ENCODE measurements around the gene CCDC92B.
"Not testable (repeated sequence)": the region's sequence is repeated elsewhere in the genome, so short reads cannot be mapped to it uniquely, and the experiment has no call there.

Gene CCDC92B

DNA sequence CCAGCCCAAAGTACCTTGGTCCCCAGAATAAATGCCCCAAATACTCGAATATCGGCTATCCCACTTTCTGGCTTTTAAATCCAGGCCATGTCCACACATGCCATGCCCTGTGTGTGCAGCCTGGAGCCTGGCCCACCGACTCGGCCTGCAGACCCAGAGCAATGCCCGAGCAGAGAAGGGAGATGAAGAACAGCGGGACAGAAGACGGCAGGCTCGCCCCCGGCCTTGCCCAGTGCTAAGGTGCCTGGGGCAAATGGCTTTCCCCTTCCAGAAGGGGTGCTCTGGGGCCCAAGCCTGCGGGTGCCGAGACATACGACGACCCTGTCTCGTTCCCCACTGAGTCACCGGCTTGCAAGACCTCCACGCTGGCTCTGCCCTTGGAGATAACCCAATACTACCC is 45.8 kb downstream of the CCDC92B start:
- DNase-seq (ENCODE audit: low read depth in 3 of 3): no peak

DNA sequence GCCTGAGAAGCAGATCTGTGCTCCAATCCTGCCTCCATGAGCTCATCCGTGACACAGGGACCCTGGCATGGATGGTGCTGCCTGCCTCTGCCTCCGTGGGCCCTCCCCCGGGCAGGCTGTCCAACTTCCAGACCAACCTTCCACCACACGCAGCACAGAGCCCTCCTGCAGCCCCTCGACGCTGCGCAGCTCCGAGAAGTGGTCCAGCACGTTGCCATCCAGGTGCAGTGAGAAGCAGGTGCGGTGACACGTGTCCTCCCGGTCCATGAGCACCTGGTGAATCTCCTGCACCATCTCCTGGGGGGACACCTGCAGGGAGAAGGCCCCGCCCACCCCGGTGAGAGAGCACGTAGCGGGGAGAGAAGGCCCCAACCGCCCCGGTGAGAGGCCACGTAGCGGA is 46.3 kb downstream of the CCDC92B start:
- DNase-seq (ENCODE audit: low read depth in 3 of 3): no peak

DNA sequence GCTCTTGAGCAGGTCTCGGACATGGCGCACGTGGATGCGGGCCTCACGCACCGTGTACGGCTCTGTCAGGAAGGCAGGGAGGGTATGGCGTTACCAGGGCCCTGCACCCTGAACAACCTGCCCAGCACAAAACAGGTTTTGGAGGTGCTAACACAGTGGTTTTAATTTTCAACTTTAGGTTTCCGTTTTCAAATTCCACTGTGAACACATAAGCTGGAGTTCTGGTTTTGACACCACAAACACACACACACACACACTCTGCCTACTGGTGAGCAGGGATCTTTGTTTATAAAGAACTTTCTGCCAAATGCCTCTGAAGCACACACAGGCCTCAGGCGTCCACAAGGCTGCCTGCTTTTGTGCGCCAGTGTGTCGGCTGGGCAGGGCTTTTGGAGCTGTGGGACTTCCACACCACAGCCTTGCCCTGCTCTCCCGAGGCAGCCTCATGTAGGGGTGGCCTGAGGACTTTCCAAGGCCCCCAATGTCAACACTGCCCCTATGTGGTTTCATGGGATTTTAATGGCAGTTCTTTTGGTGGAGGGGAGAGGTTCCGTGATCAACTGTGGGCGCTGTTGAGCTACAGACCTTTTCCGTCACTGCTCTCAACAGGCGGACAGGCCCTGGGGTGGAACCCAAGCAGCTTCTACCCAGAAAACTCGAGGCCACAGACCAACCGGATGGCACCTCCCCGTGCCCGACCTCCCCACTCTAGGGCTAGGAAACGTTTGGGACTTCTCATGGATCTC is 47.3 kb downstream of the CCDC92B start:
- no peak for DNase-seq (ENCODE audit: low read depth in 3 of 3)

DNA sequence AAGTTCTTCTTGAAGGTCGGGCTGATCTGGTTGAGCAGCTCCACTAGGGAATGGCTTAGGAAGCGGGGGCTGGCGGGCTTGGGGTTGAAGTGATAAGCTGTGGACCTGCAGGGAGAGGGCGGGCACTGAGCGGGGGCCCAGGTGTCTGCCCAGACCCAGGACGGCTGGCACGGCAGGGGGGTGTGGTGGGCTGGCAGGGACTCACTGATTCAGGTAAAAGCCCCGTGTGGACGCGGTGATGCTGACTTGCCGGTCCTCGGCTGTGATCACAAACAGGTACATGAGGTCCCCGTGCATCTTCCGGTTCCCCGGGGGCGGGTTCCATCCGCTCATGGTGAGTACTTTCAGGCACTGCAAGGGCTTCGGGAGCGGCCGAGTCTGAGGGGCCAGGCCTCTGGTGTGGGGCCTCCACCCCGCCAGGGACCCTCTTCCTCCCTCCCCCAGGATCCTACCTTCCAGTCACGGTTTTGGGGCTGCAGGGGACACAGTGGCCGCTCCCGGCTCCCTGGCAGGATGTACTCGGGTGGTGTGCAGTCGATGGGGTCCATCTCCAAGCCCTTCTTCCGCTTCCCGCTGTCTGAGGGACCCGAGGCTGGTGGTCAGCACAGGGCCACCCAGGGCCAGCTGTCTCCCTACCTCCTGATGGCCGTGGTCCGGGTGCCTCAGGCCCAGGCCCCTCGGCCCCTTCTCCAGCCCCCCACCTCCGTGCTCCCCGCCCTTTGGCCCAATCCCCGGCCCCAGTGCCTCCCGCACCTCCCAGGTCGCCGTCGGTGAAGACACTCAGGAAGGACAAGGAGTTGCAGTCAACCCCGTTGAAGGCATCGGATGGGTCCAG is 48.1 kb downstream of the CCDC92B start:
- DNase-seq (ENCODE audit: low read depth in 3 of 3): no peak

DNA sequence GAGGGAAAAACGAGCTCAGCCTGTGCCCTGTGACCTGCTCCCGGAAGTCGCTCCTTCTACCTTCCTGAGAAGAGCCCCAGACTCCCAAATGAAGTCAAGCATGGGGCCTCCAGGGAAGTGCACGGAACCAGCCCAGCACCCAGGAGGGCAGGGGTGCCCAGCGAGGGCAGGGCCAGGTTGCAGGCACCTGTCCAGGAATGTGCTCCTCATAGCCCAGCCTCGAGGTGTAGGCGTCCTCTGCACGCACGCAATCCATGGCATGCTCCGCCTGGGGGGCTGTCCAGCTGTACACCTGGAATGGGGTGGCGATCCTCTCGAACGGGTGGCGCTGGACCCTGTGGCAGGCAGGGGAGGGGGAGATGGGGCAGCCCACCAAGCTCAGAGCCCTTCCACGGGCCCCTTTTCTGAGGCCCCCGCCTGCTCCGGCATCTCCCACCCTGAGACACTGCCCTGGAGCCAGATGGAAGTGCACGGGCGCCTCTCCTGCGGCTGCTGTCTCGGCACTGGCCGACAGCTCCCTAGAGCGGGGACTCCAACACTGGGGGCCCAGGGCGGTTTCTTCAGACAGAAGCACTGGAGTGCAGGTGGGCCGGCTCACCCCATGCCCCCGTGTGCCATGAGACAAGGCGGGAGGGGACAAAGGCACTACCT is 48.8 kb downstream of the CCDC92B start:
- DNase-seq (ENCODE audit: low read depth in 3 of 3): no peak

DNA sequence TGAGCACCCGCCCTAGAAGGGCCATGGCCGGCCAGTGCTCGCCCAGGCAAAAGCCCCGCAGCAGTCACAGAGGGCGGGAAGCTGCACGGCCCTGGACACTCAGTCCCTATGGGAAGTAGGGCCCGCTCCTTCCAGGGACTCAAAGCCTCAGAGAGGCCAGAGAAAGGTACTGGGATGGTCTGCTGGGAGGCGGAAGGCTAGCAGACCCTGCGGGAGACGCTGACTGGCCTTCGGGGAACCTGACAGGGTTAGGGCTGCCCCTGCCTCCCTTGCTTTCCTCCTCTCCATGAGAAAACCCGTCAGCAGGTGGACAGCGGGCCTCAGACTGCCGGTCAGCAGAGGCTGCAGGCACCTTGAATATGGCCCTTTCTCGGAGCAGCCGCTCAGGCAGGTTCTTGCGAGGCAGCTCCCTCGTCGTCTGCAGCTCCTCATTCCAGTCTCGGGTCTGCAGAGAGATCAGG is 49.4 kb downstream of the CCDC92B start:
- DNase-seq (ENCODE audit: low read depth in 3 of 3): no peak

DNA sequence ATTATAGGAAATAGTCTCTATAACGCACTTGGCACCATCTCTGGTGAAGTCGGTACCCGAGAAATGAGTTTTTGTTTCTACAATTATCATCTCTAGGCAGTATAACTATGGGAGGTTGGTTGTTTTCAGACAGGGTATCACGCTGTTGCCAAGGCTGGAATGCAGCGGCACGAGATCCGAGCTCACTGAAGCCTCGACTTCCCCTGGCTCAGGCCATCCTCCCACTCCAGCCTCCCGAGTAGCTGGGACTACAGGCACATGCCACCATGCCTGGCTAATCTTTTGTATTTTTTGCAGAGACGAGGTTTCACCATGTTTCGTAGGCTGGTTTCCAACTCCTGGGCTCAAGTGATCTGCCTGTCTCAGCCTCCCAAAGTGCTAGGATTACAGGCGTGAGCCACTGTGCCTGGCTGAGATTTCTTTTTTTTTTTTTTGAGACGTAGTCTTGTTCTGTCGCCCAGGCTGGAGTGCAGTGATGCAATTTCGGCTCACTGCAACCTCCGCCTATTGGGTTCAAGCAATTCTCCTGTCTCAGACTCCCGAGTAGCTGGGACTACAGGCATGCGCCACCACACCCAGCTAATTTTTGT is 50.1 kb downstream of the CCDC92B start:
- DNase-seq (ENCODE audit: low read depth in 3 of 3): not testable (repeated sequence)

DNA sequence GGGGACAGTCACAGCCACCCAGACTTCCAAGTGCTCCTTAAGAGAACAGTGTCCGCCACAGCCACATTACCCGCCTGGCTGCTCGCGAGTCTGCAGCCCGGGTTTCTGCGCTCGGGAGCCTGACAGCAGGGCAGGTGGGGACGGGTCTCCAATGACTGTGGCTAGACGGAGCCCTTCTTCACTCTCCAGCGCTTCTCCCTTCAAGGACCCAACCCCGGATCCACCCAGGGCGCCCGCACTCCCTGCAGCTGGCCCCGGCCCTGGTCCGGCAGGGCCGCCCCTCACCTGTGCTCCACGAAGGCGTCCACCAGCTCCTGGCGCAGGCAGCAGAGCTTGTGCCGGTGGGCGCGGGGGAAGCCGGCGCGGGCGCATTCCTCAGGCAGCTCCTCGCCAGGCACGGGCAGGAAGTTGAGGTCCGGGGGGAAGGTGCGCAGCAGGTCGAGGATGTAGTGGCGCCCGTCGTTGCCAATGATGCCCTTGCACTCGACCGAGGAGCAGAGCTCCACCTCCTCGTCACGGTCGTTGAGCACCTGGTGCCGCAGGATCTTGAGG is 51.8 kb downstream of the CCDC92B start:
- no peak for DNase-seq (ENCODE audit: low read depth in 3 of 3)

DNA sequence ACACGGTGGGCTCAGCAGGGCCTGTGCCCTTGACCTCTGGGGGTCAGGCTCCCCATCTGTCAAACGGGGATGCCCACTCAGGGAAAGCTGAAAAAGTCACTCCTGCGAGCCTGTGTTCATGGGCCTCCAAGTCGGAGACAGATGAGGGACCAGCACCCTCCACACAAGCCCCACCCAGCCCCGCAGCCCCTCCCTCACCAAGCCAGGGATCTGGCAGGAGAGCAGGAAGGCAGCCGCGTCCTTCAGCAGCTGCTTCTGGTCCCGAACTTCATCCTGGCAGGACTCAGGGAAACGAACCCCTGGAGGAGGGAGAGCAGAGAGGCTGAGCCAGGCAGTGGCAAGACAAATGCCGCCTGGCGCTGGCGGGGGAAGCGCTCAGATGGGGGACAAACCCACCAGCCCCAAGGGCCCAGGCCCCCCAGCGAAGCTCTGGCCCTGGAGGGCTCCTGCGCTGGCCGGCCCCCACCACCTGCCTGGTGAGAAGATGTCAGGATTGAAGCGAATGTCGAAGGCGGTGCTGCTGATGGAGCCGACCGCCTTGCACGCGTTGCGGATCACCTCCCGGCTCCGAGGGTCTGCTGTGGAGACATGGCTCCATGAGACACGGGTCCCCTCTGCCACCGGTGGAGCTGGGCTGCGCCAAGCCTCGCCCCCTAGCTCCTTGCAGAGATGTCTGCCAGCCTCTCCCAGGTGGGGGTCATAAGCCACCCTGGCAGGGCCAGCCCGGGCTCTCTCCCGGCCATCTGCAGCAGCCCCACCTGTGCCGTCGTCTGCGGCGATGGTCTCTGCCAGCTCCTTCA is 53.3 kb downstream of the CCDC92B start:
- DNase-seq (ENCODE audit: low read depth in 3 of 3): no peak

DNA sequence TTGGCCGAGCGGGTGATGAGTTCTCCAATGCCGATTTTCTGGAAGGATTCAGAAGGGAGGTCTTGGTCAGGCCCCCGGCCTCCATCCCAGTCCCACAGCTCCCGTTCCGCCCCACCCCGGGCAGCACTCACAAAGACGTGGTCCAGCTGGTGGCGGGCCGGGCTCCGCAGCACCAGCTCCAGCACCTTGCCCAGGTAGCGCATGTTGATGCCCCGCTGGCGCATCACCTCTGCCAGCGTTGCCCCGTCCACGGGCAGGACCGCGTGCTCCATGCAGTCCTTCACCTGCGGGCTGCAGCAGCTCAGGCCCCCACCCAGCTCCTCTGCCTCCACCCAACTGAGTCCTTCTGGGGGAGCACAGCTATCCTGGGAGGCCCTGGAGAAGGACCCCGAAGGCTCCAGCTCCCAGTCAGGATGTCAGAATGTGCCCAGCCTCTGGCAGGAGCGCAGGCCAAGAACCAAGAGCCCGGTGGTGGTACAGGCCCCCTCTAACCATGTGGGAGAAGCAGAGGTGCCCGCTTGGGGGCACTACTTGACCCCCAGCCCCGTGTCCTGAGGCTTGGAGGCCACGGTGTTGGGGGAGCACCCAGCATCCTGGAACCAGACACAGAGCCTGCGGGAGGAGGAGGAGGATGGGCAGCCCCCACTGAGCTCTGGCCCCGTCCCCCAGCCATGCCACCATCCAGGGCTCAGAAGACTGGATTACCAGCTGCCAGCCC is 54.0 kb downstream of the CCDC92B start:
- no peak for DNase-seq (ENCODE audit: low read depth in 3 of 3)

DNA sequence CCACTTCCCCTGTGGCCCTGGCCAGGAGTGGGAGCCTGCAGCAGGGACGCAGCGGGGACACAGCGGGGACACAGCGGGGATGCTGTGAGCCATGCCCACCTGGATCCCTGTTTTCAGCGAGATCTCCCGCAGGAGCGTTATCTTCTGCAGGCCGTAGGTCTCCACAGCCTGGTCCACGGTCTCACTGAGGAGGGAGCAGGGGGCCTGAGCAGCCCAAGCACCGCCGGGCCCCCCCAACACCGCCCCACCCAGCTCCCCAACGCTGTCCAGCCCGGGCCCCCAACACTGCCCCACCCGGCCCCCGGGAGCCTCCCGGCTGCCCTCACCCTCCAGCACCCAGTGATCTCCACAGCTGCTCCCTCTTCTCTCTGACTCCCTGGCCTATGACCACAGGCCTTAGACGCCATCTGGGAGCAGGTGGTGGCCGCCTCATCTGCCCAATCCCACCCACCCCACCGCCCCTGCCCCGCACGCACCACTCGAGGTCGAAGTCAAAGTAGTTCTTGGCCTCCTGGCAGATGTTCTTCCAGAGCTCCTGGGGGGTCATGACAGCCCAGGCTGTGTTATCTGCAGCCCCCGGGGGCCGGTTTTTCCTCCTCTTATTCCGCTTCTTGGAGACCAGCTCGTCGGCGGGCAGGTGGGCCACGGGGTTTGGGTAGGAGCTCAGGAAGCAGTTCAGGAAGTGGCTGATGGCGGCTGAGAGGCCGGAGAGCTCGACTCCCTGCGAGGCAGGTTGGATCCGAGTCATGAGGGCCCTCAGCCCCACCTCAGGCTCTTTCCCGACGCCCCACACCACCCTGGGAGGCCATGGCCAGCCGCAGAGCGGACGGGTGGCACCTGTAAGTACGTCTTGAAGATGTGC is 54.8 kb downstream of the CCDC92B start:
- no peak for DNase-seq (ENCODE audit: low read depth in 3 of 3)

DNA sequence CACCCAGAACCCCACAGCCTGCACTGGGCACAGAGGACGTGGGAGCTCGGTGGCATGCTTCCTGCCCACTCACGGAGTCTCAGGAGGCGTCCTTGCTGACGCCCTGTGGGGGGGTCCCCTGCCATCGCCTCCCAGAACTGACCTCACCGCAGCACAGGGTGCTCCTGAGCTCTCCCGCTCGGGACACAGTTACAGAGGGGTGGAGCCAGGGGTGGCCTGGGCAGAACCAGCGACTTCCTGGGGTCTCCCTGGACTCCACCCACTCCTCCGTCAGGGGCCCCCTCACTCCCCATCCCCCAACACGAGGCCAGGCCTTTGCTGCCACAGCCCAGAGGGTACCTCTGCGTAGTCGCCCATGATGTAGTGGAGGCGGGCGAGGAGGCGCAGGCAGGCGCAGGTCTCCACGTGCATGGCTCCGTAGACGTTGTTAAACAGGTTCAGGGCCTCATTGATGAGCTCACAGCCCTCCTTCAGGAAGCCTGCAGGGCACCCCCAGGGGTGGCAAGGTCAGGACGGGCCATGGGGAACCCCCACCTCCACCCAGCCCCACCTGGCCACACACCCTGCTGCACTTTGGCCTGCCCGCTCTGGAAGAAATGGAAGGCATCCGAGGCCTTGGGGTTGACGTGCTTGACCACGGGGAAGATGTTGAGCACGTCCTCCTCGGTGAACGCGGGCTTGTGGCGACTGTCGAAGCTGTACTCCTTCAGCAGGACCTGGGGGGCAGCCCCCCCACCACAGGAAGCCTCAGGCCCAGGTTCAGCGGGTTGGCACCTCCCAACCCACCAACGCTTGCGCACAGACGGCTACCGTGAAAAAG is 55.7 kb downstream of the CCDC92B start:
- DNase-seq (ENCODE audit: low read depth in 3 of 3): no peak

DNA sequence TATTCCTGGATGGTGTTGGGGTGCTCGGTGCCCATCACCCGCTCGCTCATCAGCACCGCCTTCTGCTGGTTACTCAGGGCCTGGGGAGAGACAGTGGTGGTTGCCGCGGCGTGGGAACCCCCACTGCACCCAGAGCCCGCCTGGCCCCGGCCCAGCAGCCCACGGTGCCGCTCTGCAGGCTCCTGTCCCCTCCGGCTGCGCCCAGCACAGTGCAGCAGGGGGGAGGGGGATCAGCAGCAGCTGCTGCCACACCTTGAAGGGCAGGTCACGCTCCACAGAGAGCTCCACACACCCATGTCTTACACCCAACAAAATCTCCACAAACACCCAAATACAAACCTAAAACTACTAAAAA is 56.7 kb downstream of the CCDC92B start:
- DNase-seq (ENCODE audit: low read depth in 3 of 3): no peak

DNA sequence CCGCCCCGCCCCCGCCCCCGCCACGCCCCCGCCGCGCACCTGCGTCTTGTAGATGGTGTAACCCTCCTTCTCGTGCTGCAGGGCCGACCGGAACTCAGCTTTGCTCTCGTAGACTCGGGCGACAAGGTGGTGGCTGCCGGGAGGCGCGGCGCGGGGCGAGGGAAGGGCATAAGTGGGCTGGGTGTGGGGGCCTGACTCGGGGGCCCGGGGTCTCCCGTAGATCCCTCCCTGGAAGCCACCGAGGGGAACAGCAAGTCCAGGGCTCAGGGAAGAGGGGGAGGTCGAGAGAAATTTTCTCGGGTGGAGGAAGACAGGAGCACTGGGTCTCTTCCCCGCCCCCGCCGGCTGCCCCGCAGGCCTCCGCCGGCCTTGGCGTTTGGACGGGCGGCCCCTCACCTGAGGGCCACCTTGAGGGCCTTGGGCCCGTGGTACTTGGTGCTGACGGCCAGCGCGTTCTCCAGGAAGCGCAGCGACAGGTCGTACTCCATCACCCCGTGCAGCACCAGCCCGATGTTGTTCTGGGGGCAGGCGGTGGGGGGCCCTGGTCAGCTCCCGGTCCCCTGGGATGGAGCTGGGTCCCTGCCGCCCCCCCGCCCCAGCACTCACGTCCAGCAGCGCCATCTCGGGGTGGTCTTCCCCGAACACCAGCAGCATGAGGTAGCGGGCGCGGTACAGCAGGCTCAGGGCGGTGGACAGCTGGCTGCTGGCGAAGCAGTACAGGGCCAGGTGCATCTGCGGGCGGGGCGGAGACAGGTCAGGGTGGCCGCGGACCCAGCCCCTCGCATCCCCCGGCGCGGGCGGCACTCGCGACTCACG is 57.3 kb downstream of the CCDC92B start:
- no peak for DNase-seq (ENCODE audit: low read depth in 3 of 3)

DNA sequence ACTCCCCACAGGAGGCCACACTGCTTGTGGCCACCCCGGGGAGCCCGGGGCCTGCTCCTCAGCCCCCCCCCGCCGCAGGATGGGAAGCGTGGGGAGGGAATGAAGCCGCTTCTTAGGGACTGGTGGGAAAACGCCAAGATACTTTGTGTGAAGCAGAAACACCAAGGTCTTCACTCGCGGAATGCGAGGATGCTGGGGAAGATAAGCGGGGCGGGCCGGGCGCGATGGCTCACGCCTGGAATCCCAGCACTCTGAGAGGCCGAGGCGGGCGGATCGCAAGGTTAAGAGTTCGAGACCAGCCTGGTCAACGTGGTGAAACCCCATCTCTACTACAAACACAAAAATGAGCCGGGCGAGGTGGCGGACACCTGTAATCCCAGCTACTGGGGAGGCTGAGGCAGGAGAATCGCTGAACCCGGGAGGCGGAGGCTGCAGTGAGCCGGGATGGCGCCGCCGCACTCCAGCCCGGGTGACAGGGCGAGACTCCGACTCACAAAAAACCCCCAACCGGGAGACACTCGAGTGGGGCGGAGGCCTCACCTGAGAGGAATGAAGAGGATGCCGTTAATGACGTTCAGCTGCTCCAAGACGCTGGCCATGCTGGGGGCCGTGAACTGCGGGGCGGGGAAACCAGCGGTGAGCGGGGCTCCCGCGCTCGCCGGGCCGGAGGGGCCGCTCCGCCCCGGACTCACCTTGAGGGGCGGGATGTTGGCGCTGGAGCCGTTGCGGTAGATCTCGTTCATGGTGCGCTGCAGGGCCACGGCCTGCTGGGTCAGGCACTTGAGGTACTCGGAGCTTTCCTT is 58.2 kb downstream of the CCDC92B start:
- no peak for DNase-seq (ENCODE audit: low read depth in 3 of 3)

DNA sequence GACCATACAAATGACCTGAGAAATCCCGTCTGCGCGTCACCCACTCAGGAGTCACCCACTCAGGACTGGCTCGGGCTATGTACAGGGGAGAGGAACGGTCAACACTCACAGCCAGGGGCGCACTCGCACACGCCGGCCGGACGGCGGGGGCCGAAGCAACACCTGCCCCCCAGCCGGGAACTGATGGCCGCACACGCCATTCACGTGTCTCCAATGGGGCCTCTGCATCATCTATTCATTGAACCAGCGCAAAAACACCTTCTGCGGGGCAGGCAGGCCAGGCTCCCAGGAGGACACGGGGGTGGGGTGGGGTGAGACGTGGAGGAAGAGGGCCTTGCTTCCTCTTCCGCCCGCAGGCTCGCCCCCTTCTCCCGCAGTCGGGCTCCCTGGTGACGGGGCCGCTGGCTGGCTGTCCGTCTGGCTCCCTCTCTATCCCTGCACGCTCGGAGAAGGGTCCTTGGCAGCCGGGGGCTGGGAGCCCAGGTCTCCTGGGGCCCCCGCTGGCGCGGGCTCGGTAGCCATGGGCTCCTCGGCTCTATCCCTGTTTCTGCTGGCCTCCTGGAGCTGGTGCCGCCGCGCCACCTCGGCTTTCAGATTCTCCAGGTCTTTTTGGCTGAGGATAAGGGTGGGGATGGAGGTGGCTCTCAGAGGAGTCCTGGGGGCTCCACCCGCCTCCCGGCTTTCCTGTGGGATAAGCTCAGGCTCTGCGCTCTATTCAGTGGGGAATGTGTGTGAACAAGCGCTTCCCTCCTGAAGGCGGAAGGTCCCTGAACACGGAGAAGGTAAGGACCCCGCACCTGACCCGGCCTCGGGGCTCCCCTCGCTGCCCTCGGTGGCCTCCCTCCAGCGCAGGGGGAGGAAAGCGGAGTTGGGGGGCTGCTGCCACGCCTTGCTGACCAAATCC is 59.0 kb downstream of the CCDC92B start:
- no peak for DNase-seq (ENCODE audit: low read depth in 3 of 3)

Data from stimulated activated CD4-positive, alpha-beta T cell treated with anti-CD3 and anti-CD28 coated beads, TNF-alpha, amount 100 ng/mL, for 24 hours (primary cell).